SU-DHL-6 (cell line): Measurements from ENCODE around the gene RNF212B.

Source experiments
- CTCF ChIP-seq: fragments of 200-600 bp; sonication (generic); IDR thresholded peaks from one replicate; pipeline ENCODE4 v1.5.1; 2017; ENCODE audit warnings: antibody characterized with exemption, mild to moderate bottlenecking, low read length, moderate library complexity; ENCODE audit not compliant: insufficient read depth, poor library complexity, severe bottlenecking
- EZH2phosphoT487 ChIP-seq: fragments of 200-600 bp; sonication (generic), shearing (Covaris generic); conservative IDR thresholded peaks from 2 replicates; pipeline ENCODE4 v1.6.1; 2018; ENCODE audit warnings: mild to moderate bottlenecking, antibody characterized with exemption, low read length, moderate library complexity, mixed read lengths

GRCh38 chr14:23284654-23285529 is 47.2 kb downstream of the RNF212B start:
- TF ChIP-seq EZH2phosphoT487, result no peak
- no peak for TF ChIP-seq CTCF
